OCI-LY3 (cell line): ENCODE measurements around the gene HENMT1.

Source experiments
- EZH2phosphoT487 ChIP-seq: fragments of 200-600 bp; shearing (Covaris generic); IDR thresholded peaks from 2 replicates; pipeline ENCODE4 v1.6.1; 2018; ENCODE audit warnings: antibody characterized with exemption, mixed run types, low read depth
- TF ChIP-seq, protein P1 (sequence below): fragments of 200-600, 300-600 bp; sonication (generic); IDR thresholded peaks from 2 replicates; pipeline ENCODE4 v1.5.1; 2014; ENCODE audit warnings: antibody characterized with exemption, low read length, low read depth

DNA sequence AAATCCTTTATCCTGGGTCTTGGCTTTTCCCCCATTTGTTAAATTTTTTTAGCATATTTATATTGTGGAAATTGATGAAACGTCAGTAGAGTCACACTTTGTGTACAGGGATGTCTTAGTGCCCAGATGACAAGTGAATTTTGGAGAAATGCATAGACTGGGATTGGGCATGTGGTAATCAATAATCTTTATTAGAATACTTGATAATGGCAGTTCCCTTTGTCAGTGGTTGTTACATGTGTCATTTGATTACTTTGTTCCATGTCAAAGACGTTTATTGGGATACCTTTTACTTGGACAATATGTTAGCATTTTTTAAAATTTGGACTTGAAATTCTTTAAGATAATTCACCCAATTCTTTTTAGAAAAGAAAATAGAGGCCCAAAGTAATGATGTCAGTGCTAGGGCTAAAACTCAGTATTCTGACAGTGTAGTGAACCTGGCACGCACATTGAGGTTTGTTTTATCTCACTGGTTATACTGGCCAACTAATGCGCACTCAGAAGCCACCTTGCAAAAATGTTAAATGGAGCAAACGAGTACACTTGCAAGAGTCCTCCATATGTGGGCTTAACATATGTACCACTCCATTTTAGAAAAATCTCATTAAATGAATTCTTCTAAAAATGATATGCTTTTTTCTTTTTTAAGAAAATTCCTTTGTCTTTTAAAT is 40.4 kb upstream of the HENMT1 start:
- TF ChIP-seq, protein P1, sequence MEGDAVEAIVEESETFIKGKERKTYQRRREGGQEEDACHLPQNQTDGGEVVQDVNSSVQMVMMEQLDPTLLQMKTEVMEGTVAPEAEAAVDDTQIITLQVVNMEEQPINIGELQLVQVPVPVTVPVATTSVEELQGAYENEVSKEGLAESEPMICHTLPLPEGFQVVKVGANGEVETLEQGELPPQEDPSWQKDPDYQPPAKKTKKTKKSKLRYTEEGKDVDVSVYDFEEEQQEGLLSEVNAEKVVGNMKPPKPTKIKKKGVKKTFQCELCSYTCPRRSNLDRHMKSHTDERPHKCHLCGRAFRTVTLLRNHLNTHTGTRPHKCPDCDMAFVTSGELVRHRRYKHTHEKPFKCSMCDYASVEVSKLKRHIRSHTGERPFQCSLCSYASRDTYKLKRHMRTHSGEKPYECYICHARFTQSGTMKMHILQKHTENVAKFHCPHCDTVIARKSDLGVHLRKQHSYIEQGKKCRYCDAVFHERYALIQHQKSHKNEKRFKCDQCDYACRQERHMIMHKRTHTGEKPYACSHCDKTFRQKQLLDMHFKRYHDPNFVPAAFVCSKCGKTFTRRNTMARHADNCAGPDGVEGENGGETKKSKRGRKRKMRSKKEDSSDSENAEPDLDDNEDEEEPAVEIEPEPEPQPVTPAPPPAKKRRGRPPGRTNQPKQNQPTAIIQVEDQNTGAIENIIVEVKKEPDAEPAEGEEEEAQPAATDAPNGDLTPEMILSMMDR = no peak
- TF ChIP-seq EZH2phosphoT487 = no peak
